ENCODE data around the gene CDC16. TPM values are rescaled to one million over a fixed set of nuclear protein-coding genes. Genes with fewer than 3 reads are reported as not detected.

The CDC16 gene
- total and polyA plus RNA-seq, 2 of the 8 experiments (the other 6 are each of a cell fraction or from before 2014, with no cell fraction given): 42.5 to 83.4 TPM

- H2AFZ ChIP-seq (ENCODE audit: low read length): no peak overlapping the region
- ChIA-PET POLR2A (ENCODE audit: partially characterized antibody) (interaction anchor here (1.2 to 7.5 kb wide), 5 partner anchors 9 to 23 kb away, joined by 3 to 44 read pairs (median 15); partner anchors contain the start of gene UPF3A), CTCF (ENCODE audit: partially characterized antibody) (no interaction called here)
- H3K4me3 ChIP-seq (ENCODE audit: extremely low read depth in 1 of 4, insufficient read depth in 2 of 4, low read depth in 3 of 4, low read length in 4 of 4): no peak overlapping the region
- no peaks in the 10 kb centered on the region for H3K79me2 ChIP-seq (ENCODE audit: control insufficient read depth in 1 of 2, insufficient read depth in 2 of 2, low read length in 2 of 2)
- H3K4me2 ChIP-seq (ENCODE audit: insufficient read depth in 1 of 2, low read depth in 2 of 2, low read length in 2 of 2): no peak overlapping the region
- no peak overlapping the region for H2BK12ac ChIP-seq (ENCODE audit: low read depth, low read length)
- H3K23ac ChIP-seq (ENCODE audit: insufficient read length): no peak overlapping the region
- H3K27ac ChIP-seq (ENCODE audit: low read depth, low read length): no peak overlapping the region
- TF ChIP-seq, protein P1, sequence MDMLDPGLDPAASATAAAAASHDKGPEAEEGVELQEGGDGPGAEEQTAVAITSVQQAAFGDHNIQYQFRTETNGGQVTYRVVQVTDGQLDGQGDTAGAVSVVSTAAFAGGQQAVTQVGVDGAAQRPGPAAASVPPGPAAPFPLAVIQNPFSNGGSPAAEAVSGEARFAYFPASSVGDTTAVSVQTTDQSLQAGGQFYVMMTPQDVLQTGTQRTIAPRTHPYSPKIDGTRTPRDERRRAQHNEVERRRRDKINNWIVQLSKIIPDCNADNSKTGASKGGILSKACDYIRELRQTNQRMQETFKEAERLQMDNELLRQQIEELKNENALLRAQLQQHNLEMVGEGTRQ (IDR thresholded peaks at IDR 0.05; ENCODE audit: low read length): no peak
- TF ChIP-seq ASH2L (IDR thresholded peaks at IDR 0.05; ENCODE audit: low read length): no peak
- no peak for TF ChIP-seq KDM1A (IDR thresholded peaks at IDR 0.05; ENCODE audit: borderline replicate concordance, low read length)
- TF ChIP-seq SIN3A (conservative IDR thresholded peaks at IDR 0.05 in 1 of 2, IDR thresholded peaks at IDR 0.05 in 1 of 2; ENCODE audit: low read depth in 1 of 2, low read length in 2 of 2): no peak
- TF ChIP-seq YY1 (IDR thresholded peaks at IDR 0.05; ENCODE audit: low read depth, low read length): no peak
- TF ChIP-seq CBX5 (IDR thresholded peaks at IDR 0.05; ENCODE audit: low read depth, low read length): no peak
- TF ChIP-seq CREB1 (IDR thresholded peaks at IDR 0.05): no peak
- no peak for TF ChIP-seq SRF (IDR thresholded peaks at IDR 0.05; ENCODE audit: low read depth, low read length)
- TF ChIP-seq CHD1 (IDR thresholded peaks at IDR 0.05; ENCODE audit: low read depth, low read length): no peak
- TF ChIP-seq, protein P2, sequence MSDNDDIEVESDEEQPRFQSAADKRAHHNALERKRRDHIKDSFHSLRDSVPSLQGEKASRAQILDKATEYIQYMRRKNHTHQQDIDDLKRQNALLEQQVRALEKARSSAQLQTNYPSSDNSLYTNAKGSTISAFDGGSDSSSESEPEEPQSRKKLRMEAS (IDR thresholded peaks at IDR 0.05): no peak
- no peak for TF ChIP-seq PHF8 (conservative IDR thresholded peaks at IDR 0.05; ENCODE audit: low read depth, low read length)
- no peak for TF ChIP-seq POU5F1 (IDR thresholded peaks at IDR 0.05; ENCODE audit: low read depth, low read length)
- H3K9ac ChIP-seq (replicated peaks in 1 of 4; ENCODE audit: extremely low read depth in 1 of 4, low read depth in 3 of 4, low read length in 3 of 4): no peak overlapping the region
- DNase-seq (ENCODE audit: low read depth in 1 of 2, low spot score in 2 of 2) (no peak), FAIRE-seq (no peak)
- no peaks in the 10 kb centered on the region for H3K27me3 ChIP-seq (replicated peaks in 1 of 4; ENCODE audit: control insufficient read depth in 3 of 4, extremely low read depth in 1 of 4, insufficient read depth in 3 of 4, low read length in 3 of 4)
- H2BK20ac ChIP-seq (ENCODE audit: low read length): no peak overlapping the region
- 95% methylated on average over 3 of the region's 3 CpGs; no CpG with 5 or more reads in 1 of the 2 experiments for WGBS, 2 experiments (ENCODE audit: extremely low coverage in 1 of 2, insufficient coverage in 1 of 2, insufficient read length in 1 of 2, insufficient replicate concordance in 2 of 2, low coverage in 1 of 2, low lambda C conversion rate in 2 of 2, missing lambda C conversion rate in 1 of 2)
- no peak overlapping the region for H4K91ac ChIP-seq (replicated peaks; ENCODE audit: insufficient read length, low read length)
- H3K4me1 ChIP-seq (replicated peaks in 1 of 4; ENCODE audit: control insufficient read depth in 3 of 4, insufficient read depth in 4 of 4, low read length in 3 of 4): peaks cover 0 to 8% (median 2%) of the 10 kb centered on the region in 4 experiments; a peak in 2 of 7 replicates
- peaks cover 29 to 86% (median 58%) of the 10 kb centered on the region in 4 experiments for H3K36me3 ChIP-seq (ENCODE audit: control insufficient read depth in 2 of 4, insufficient read depth in 4 of 4, low read length in 3 of 4)
- H3K23me2 ChIP-seq (ENCODE audit: low read depth, low read length): no peaks in the 10 kb centered on the region
- H2BK5ac ChIP-seq (ENCODE audit: low read depth, low read length): no peak overlapping the region
- no peaks in the 10 kb centered on the region for H3K9me3 ChIP-seq (ENCODE audit: insufficient read depth in 2 of 2, low read depth in 1 of 2, low read length in 1 of 2)
- H3K79me1 ChIP-seq (ENCODE audit: low read depth, low read length): no peaks in the 10 kb centered on the region
- H2BK120ac ChIP-seq (replicated peaks; ENCODE audit: low read depth, low read length): no peak overlapping the region
- no peak overlapping the region for H3K56ac ChIP-seq (replicated peaks; ENCODE audit: insufficient read length, low read depth, low read length)
- no peak overlapping the region for H3K4ac ChIP-seq (replicated peaks; ENCODE audit: insufficient read length, low read depth, low read length)
- H2AK5ac ChIP-seq (ENCODE audit: low read depth, low read length): no peak overlapping the region
- H4K5ac ChIP-seq (ENCODE audit: insufficient read length, low read depth, low read length): no peak overlapping the region
- peaks cover 2 to 11% of the 10 kb centered on the region in 2 experiments for H4K20me1 ChIP-seq (replicated peaks in 1 of 2; ENCODE audit: control insufficient read depth in 1 of 2, insufficient read depth in 2 of 2, low read length in 2 of 2)
- H4K8ac ChIP-seq (ENCODE audit: extremely low read depth, insufficient read depth, low read length): no peak overlapping the region
- H3K18ac ChIP-seq (ENCODE audit: extremely low read depth, low read length): no peak overlapping the region
- H2BK15ac ChIP-seq (ENCODE audit: low read length): no peak overlapping the region
- no peak overlapping the region for H3K14ac ChIP-seq (ENCODE audit: insufficient read length)
These were observed 26.1 kb downstream of the CDC16 start for GRCh38 chr13:114260814-114261213.
